Measurements from ENCODE around the gene TRIM44.

The TRIM44 gene

GRCh38 chr11:35786188-35786587 lies 123.6 kb downstream of the TRIM44 start:
- no peak overlapping the region for H3K18ac ChIP-seq (ENCODE audit: low read length)
- H3K79me1 ChIP-seq (ENCODE audit: low read length), result no peaks in the 10 kb centered on the region
- no peak overlapping the region for H4K12ac ChIP-seq (ENCODE audit: low read depth, low read length)
- H3K4me3 ChIP-seq (ENCODE audit: low read depth, low read length), result no peak overlapping the region
- no peak overlapping the region for H2BK120ac ChIP-seq (ENCODE audit: insufficient read depth, low read length, poor library complexity)
- no peak overlapping the region for H4K91ac ChIP-seq (ENCODE audit: low read depth, low read length)
- peak overlapping the region; percentile 30 for H3K23ac ChIP-seq (ENCODE audit: low read length)
- H3K9me3 ChIP-seq (ENCODE audit: insufficient read depth, low read depth, low read length), result peaks cover 2% of the 10 kb centered on the region
- H3K27me3 ChIP-seq (ENCODE audit: insufficient read depth, low read length), result no peaks in the 10 kb centered on the region
- H3K4me1 ChIP-seq (ENCODE audit: control insufficient read depth in 1 of 2, insufficient read depth in 2 of 2, low read length in 2 of 2), result peaks cover 4 to 9% of the 10 kb centered on the region in 2 experiments
- no peak overlapping the region for H3K4me2 ChIP-seq (ENCODE audit: low read length)
- H3K14ac ChIP-seq (ENCODE audit: low read length), result no peak overlapping the region
- H3K9ac ChIP-seq (ENCODE audit: low read length), result no peak overlapping the region
- no peak overlapping the region for H2AFZ ChIP-seq (ENCODE audit: insufficient read depth, low read length, poor library complexity)
- no peak overlapping the region for H3K4ac ChIP-seq (ENCODE audit: low read depth, low read length)
- no peak overlapping the region for H4K8ac ChIP-seq (ENCODE audit: low read depth, low read length)
- no peak overlapping the region for H2BK5ac ChIP-seq (ENCODE audit: low read depth, low read length, poor library complexity)
- no peak overlapping the region for H2BK12ac ChIP-seq (ENCODE audit: low read length)
- no peak overlapping the region for H3K27ac ChIP-seq (ENCODE audit: low read depth, low read length)
- H3K79me2 ChIP-seq (ENCODE audit: control insufficient read depth, insufficient read depth, low read length, poor library complexity), result no peaks in the 10 kb centered on the region
- no peak for DNase-seq
- H2AK5ac ChIP-seq (ENCODE audit: low read length), result no peak overlapping the region
- H3K36me3 ChIP-seq (ENCODE audit: control insufficient read depth in 1 of 2, insufficient read depth in 2 of 2, low read length in 2 of 2), result no peaks in the 10 kb centered on the region

GRCh38 chr11:35787013-35787504 lies 124.5 kb downstream of the TRIM44 start:
- H3K4me2 ChIP-seq (ENCODE audit: low read length), result no peak overlapping the region
- H4K8ac ChIP-seq (ENCODE audit: low read depth, low read length), result no peak overlapping the region
- no peak overlapping the region for H3K27ac ChIP-seq (ENCODE audit: low read depth, low read length)
- H2AFZ ChIP-seq (ENCODE audit: insufficient read depth, low read length, poor library complexity), result no peak overlapping the region
- H3K79me1 ChIP-seq (ENCODE audit: low read length), result no peaks in the 10 kb centered on the region
- H2BK5ac ChIP-seq (ENCODE audit: low read depth, low read length, poor library complexity), result no peak overlapping the region
- no peaks in the 10 kb centered on the region for H3K79me2 ChIP-seq (ENCODE audit: control insufficient read depth, insufficient read depth, low read length, poor library complexity)
- no peak overlapping the region for H3K4ac ChIP-seq (ENCODE audit: low read depth, low read length)
- no peaks in the 10 kb centered on the region for H3K36me3 ChIP-seq (ENCODE audit: control insufficient read depth in 1 of 2, insufficient read depth in 2 of 2, low read length in 2 of 2)
- H3K27me3 ChIP-seq (ENCODE audit: insufficient read depth, low read length), result no peaks in the 10 kb centered on the region
- H2BK12ac ChIP-seq (ENCODE audit: low read length), result no peak overlapping the region
- no peak for DNase-seq
- H3K18ac ChIP-seq (ENCODE audit: low read length), result no peak overlapping the region
- H3K9me3 ChIP-seq (ENCODE audit: insufficient read depth, low read depth, low read length), result peaks cover 2% of the 10 kb centered on the region
- no peak overlapping the region for H4K12ac ChIP-seq (ENCODE audit: low read depth, low read length)
- H4K91ac ChIP-seq (ENCODE audit: low read depth, low read length), result no peak overlapping the region
- no CpG with 5 or more reads among the region's 7 CpGs for WGBS (ENCODE audit: extremely low coverage, insufficient coverage, insufficient read length)
- no peak overlapping the region for H3K4me3 ChIP-seq (ENCODE audit: low read depth, low read length)
- no peak overlapping the region for H3K14ac ChIP-seq (ENCODE audit: low read length)
- no peak overlapping the region for H3K9ac ChIP-seq (ENCODE audit: low read length)
- peaks cover 4 to 9% of the 10 kb centered on the region in 2 experiments for H3K4me1 ChIP-seq (ENCODE audit: control insufficient read depth in 1 of 2, insufficient read depth in 2 of 2, low read length in 2 of 2)
- no peak overlapping the region for H3K23ac ChIP-seq (ENCODE audit: low read length)
- H2AK5ac ChIP-seq (ENCODE audit: low read length), result no peak overlapping the region
- H2BK120ac ChIP-seq (ENCODE audit: insufficient read depth, low read length, poor library complexity), result no peak overlapping the region

GRCh38 chr11:35787626-35788025 lies 125.1 kb downstream of the TRIM44 start:
- H3K4me1 ChIP-seq (ENCODE audit: control insufficient read depth in 1 of 2, insufficient read depth in 2 of 2, low read length in 2 of 2), result peaks cover 4 to 9% of the 10 kb centered on the region in 2 experiments
- H2BK5ac ChIP-seq (ENCODE audit: low read depth, low read length, poor library complexity), result no peak overlapping the region
- peaks cover 2% of the 10 kb centered on the region for H3K9me3 ChIP-seq (ENCODE audit: insufficient read depth, low read depth, low read length)
- H3K18ac ChIP-seq (ENCODE audit: low read length), result no peak overlapping the region
- no peaks in the 10 kb centered on the region for H3K79me1 ChIP-seq (ENCODE audit: low read length)
- DNase-seq, result no peak
- no peak overlapping the region for H3K4me3 ChIP-seq (ENCODE audit: low read depth, low read length)
- no peak overlapping the region for H2AK5ac ChIP-seq (ENCODE audit: low read length)
- H3K9ac ChIP-seq (ENCODE audit: low read length), result no peak overlapping the region
- no peak overlapping the region for H3K14ac ChIP-seq (ENCODE audit: low read length)
- no peak overlapping the region for H4K12ac ChIP-seq (ENCODE audit: low read depth, low read length)
- H2AFZ ChIP-seq (ENCODE audit: insufficient read depth, low read length, poor library complexity), result no peak overlapping the region
- no peak overlapping the region for H4K91ac ChIP-seq (ENCODE audit: low read depth, low read length)
- H3K23ac ChIP-seq (ENCODE audit: low read length), result no peak overlapping the region
- WGBS (ENCODE audit: extremely low coverage, insufficient coverage, insufficient read length), result no CpG with 5 or more reads among the region's 1 CpG
- H3K79me2 ChIP-seq (ENCODE audit: control insufficient read depth, insufficient read depth, low read length, poor library complexity), result no peaks in the 10 kb centered on the region
- no peak overlapping the region for H2BK12ac ChIP-seq (ENCODE audit: low read length)
- H2BK120ac ChIP-seq (ENCODE audit: insufficient read depth, low read length, poor library complexity), result no peak overlapping the region
- H3K27me3 ChIP-seq (ENCODE audit: insufficient read depth, low read length), result no peaks in the 10 kb centered on the region
- H4K8ac ChIP-seq (ENCODE audit: low read depth, low read length), result no peak overlapping the region
- no peaks in the 10 kb centered on the region for H3K36me3 ChIP-seq (ENCODE audit: control insufficient read depth in 1 of 2, insufficient read depth in 2 of 2, low read length in 2 of 2)
- no peak overlapping the region for H3K4me2 ChIP-seq (ENCODE audit: low read length)
- no peak overlapping the region for H3K4ac ChIP-seq (ENCODE audit: low read depth, low read length)
- H3K27ac ChIP-seq (ENCODE audit: low read depth, low read length), result no peak overlapping the region

DNA sequence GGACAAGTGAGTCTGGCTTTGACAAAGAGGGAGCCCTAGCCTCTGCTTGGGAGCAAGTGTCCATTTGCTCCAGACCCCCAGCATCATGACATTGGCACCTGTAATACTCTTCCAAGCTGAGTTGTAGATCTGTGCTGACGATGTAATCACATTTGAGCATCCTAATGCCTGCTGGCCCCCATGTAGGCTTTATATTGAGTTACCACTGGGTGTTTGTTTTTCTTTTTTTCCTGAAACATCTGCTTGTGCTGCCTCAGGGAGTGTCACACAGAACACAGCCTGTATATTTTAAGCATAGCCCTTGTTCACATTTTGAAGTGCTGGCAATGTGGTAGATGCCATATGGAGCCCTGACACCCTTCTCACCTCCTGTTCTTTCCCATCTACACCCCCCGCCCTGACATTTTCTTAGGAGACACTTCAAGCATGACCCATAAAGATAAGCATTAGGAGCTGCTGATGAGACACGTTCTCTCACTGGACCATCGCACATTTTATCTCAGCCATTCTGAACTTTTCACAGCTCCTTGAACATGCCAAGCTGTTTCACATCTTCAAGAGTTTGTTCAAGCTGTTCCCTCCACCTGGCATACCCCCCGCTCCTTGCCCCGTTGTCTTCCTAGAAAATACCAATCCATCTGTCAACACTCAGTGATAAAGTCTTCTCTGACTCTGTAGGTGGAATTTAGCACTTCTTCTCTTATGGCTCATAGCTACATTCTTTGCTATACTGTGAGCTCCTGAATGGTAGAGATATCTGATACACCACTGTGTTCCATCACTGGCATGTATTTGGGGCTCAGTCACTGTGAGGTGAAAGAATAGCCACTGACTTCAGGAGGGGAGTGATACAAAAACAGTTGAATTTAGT lies 128.7 kb downstream of the TRIM44 start:
- Histone ChIP-seq H3K4me1 (ENCODE audit: control insufficient read depth in 1 of 2, insufficient read depth in 2 of 2, low read length in 2 of 2) (peaks cover 8 to 14% of the 10 kb centered on the region in 2 experiments), H3K27ac (ENCODE audit: low read depth, low read length) (no peak overlapping the region), H2BK5ac (ENCODE audit: low read depth, low read length, poor library complexity) (no peak overlapping the region), H3K23ac (ENCODE audit: low read length) (no peak overlapping the region), H3K27me3 (ENCODE audit: insufficient read depth, low read length) (no peaks in the 10 kb centered on the region), H3K36me3 (ENCODE audit: control insufficient read depth in 1 of 2, insufficient read depth in 2 of 2, low read length in 2 of 2) (no peaks in the 10 kb centered on the region), H2AK5ac (ENCODE audit: low read length) (no peak overlapping the region), H3K9ac (ENCODE audit: low read length) (no peak overlapping the region), H3K4ac (ENCODE audit: low read depth, low read length) (no peak overlapping the region), H2BK120ac (ENCODE audit: insufficient read depth, low read length, poor library complexity) (no peak overlapping the region), H3K4me2 (ENCODE audit: low read length) (no peak overlapping the region), H3K79me1 (ENCODE audit: low read length) (peaks cover 2% of the 10 kb centered on the region), H2AFZ (ENCODE audit: insufficient read depth, low read length, poor library complexity) (no peak overlapping the region), H3K14ac (ENCODE audit: low read length) (no peak overlapping the region), H3K9me3 (ENCODE audit: insufficient read depth, low read depth, low read length) (peaks cover 2% of the 10 kb centered on the region), H4K91ac (ENCODE audit: low read depth, low read length) (no peak overlapping the region), H2BK12ac (ENCODE audit: low read length) (no peak overlapping the region), H3K18ac (ENCODE audit: low read length) (no peak overlapping the region), H3K4me3 (ENCODE audit: low read depth, low read length) (no peak overlapping the region), H4K12ac (ENCODE audit: low read depth, low read length) (no peak overlapping the region), H3K79me2 (ENCODE audit: control insufficient read depth, insufficient read depth, low read length, poor library complexity) (no peaks in the 10 kb centered on the region), H4K8ac (ENCODE audit: low read depth, low read length) (no peak overlapping the region)
- no peak for DNase-seq
- WGBS (ENCODE audit: extremely low coverage, insufficient coverage, insufficient read length), result no CpG with 5 or more reads among the region's 6 CpGs
